Stimulated activated CD4-positive, alpha-beta T cell treated with anti-CD3 and anti-CD28 coated beads, Interleukin-12 subunit alpha, Interleukin-12 subunit beta, amount 100 ng/mL, for 24 hours (primary cell): Measurements from ENCODE around the gene SNCB.
A peak's percentile ranks its signal among the peaks of the same experiment; 100 is the strongest.

Source experiments
- DNase-seq, 2 experiments: peaks; one replicate each; pipeline ENCODE4 v3.0.0-alpha.2; 2020; ENCODE audit warnings: low read depth in 2 of 2

SNCB gene

DNA sequence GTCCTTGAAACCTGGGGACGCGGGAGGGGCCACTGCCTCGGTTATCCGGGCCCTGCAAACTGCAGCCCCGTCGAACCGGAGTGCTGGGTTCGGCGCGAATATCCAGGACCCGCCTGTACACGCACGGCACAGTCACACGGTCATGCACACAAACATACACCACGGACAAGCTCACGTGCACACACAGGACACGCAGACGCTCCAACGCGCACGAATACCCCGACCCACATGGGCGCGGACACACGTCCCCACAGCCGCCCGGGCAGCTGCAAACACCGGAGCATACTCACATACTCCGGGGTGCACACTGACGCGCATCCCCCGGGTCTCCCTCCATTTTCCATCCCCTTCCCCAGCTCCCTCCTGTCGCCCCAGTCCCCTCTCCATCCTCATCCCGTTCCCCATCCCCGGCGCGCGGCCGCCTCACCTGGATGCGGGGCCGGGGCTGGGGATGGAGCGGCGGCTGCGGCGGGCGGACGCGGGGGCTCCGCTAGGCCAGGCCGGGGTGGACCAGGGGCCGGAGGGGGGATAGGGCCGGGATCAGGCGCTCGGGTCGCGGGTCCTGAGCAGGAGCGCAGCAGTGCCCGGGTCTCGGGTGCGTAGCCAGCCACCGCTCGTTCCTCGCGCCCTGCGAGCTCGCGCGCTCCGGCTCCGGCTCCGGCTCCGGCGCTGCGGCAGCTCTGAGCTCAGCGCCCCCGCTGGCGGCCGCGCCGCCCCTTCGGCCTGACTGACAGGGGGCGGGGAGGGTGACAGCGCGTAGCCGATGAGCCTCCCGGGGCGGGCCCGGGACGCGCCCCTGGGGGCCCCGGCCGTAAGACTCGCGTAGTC lies at the start of gene SNCB, which contains the start of gene EIF4E1B:
SNCB (minus strand) TSS at position 682 of the 828 bp plus-strand sequence. CDS start 880 bp downstream, outside the sequence.
EIF4E1B (plus strand) TSS at position 823 of the 828 bp plus-strand sequence. CDS start 12,113 bp downstream, outside the sequence.
- peak in 1 of 2 experiments; percentile 54 for DNase-seq

DNA sequence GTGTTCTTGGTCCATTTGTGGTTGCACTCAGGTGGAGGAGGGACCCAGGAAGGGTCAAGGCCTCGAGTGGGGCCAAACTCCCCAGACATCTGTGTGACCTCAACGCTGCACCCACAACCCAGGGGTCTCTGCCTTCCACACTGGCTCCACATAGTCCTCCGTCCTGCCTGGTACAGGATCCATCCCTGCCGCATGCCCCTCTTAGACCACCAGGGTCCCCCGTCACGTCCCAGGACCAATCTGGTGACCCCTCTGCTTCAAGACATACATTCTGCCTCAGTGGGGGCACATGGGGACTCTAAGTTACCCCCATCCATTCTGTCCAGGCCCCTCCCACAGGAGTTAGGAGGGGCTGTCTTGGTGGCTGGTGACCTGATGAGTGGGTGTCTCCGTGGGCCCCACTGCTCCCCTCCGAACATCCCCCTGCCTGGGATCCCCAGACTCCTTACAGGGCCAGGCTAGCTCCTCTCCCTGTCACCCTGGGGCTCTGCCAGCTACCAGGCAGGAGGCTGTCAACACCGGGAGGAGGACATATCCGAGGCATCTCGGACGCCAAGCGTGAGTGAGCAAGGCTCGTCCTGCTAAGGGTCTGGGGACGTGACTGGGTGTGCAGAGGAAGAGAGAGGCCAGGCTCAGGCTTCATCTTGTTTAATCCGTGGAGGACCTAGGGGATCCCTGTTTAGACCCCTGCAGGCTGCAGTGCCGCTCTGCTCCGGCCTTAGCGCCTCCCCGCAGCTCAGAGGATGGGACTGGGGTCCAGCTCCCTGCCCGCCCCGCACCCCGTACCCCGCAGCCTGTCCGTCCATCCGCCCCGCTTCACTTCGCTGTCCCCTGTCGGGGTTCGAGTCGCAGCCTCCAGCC lies 49.3 kb upstream of the SNCB start:
- no peak for DNase-seq

DNA sequence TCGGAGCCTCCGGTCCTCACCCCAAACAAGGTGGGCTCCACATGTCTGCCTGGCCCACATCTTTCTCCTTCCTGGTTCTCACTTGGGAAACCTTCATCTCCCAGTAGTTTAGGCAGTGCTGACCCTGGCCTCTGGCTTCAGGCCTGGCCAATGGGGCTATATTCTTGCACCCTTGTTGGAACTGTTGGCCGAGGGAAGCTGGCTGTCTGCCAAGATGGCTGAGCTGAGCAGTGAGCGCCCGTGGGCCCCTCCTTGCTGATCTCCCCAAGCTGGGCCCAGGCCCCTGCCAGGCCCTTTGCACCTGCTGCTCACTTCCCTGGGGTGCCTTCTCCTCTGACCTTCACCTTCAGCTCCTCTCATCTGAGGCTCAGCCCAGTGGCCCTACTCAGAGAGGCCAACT lies 48.2 kb upstream of the SNCB start:
- DNase-seq, result no peak

DNA sequence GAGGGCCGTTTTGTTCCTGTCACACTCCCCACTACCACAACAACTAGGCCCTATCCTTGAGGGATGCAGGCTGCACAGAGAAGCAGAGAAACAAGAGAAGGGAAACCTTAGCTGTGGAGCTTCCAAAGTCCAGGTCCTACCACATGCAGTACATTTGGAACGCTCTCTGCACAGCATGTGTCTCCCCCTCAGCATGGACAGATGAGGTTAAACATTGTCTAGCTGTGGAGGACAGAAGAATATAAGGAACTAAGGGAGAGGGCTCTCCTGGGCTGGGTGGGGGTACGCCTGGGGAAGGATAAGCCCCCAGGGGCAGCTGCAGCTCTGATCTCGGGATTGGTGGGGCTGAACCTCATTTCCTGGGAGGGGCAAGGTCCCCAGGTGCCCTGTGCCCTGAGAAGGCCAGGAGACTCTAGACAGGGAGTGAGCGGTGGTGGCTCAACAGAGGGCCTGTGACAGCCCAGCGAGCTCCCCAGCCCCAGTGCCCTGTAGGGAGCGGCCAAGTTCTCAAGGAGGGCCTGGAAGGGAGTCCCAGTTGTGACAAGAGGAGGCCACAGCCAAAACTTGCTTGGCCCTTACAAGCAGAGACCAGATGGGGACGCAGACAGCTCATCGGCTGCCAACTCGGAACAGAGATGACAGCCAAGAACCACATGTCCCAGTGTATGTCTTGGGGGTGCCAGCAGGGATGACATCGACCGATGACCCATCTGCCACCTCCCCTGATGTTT lies 47.0 kb upstream of the SNCB start:
- DNase-seq, result no peak

DNA sequence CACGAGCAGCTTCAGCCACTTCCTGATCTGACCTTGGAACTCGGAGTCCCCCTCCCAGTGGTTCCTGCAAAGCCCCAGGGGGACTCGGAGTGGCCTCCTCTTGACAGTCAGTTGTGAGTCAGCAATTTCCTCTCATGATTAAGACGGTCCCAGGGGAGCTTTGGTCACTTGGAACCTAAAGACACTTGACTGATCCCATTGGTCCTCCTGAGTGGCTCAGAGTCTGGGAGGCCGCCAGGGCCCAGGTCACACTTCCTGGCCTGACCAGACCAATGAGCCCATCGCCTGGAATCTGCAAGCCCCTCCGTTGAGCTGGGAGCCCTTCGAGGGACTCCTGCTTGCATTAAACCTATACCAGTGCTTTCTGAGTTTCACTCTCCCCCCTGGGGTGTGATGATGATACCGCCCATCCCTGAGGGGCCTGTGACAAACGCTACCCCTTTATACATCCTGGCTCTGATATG lies 46.1 kb upstream of the SNCB start:
- DNase-seq, result no peak

DNA sequence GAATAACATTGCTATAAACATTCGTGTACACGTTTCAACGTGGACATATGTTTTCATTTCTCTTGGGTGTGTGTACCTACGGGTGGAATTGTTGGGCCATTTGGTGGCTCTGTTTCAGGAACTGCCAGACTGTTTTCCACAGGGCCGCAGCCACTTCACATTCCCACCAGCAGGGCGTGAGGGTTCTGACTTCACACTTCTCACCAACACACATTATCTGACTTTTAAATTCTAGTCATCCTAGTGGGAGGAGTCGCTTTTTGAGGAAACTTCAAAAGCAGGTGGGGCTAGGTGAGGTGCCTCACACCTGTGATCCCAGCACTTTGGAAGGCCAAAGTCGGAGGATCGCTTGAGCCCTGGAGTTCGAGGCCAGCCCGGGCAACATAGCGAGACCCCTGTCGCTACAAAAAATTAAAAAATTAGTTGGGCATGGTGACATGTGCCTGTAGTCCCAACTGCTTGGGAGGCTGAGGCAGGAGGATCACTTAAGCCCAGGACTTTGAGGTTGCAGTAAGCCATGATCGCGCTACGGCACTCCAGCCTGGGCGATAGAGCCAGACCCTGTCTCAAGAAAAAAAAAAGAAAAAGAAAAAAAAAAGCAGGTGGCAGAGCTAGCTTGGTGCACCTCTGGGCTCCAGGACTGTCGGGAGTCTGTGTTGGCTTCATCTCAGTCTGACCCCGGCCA lies 45.5 kb upstream of the SNCB start:
- no peak for DNase-seq

DNA sequence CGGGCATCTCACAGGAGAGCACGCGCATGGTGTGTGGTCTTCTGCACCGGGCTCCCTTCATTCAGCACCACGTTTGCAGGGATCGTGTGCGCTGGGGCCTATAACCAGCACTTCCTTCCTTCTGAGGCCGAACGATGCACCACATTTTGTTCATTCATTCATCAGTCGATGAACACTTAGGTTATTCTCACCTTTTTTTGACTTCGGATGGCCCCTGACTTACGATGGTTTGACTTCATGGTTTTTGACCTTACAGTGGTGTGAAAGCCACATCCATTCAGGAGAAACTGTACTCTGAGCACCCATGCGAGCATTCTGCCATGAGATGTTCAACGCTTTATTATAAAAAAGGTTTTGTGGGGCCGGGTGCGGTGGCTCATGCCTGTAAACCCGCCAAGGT lies 44.5 kb upstream of the SNCB start:
- DNase-seq, result no peak

DNA sequence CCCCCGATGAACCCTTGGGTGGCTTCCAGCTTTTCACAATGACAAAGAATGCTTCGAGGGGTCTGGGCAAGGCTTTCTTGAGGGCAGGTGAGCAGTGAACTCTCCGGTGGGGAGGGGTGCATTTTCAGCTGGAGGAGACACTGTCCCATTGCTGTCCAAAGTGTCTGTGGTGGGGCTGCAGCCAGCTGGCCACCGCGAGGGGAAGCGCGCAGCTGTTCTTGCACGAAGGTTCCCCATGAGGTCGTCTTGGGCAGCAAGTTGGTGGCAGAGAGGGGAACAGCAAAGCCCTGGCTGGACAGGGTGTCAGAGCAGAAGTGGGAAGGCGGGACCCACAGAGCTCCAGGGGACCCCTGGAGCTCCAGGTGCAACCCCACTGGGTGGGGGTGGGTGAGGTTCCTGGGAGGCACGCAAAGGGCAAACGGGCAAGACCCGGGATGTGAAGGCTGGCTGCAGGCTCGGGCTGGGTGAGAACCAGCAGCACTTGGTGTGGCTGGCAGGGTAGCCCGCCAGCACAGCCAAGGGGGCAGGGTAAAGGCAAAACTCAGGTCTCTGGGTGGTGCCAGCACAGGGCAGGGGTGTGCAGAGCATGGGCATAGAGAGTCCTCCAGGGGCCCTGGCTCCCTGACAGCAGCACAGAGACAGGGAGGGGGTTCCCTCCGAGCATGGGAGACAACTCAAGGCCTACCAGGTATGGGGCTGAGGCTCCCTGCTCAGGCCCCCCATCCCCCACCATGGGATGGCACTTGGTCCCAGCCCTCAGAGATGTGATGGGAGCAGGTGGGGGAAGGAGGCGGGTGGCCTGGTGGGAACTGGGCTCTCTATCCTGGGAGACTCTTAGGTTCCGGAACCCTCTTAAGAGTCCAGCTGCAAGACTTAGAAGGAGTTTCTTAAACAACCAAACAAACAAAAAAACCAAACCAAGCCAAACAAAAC lies 43.6 kb upstream of the SNCB start:
- DNase-seq, result no peak

DNA sequence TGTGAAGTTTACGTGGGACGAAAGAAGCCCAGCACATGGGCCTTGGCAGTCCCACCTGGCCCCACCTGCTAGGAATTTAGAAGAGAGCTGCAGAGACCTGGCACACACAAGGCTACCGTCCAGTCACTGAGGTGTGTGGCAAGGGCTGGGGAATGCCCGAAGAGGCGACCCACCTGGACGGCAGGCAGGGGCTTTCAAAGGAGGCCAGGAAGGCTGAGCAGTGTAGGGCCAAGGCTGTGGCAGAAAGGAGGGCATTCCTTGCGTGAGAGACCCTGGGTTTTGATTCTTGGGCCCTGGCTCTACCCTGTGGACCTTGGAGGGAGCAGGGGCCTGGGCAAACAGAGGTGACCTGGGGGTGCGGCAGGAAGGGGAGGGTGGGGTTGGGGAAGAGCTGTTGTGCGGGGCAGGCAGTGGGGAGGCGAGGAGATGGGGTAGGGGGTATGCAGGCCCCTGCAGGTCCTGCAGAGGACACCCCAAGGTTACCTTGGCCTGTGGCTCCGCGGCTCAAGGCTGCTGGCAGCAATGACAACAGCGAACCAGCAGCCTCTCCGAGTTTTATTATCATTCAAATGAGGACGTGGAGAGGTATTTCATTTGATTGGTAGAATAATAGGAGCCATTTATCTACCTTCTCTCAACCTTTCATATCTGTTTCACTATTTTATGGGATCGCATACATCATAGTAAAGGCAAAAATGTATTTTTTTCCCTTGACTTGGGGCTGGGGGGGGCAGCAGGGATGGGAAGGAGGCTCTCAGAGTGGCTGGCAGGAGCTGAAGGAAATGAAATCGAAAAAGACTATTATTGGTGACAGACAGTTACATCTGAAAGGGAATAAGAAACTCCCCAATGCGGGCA lies 41.8 kb upstream of the SNCB start:
- no peak for DNase-seq

DNA sequence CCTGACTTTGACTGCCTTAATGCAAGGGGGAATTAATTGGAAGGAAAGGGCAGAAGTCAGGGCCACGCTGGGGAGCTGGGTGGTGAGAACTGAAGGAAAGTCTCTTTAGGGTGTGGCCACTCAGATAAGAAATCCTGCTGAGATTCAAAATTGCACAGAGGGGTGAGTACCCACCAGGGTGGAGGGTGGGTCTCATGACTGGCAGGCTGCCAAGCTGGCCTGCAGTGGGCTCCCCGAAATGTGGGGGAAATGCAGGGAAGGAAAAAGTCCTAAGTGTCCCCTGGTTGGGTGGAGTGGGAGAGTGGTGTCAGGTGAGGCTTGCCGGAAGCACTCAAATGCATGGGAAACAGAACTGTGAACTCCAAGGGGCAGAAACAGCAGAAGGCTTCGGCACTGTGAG lies 41.1 kb upstream of the SNCB start:
- DNase-seq, result no peak

DNA sequence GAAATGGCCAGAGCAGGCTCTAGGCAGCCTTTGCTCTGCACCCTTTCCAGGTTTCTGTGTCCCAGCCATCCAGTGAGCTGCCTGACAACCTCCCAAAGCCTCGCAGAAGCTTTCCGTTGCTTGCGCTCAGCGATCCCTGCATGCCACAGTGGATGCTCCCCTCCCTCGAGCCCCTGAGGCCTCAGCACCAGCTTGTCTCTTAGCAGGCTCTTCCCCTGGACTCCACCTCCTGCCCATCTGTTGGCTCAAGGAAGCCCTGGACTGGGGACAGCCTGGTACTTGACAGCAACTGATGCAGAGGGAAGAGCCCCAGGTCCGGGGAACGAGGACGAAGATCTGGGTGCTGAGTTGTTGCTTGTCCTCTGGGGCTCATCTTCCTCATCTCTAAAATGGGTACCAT lies 40.1 kb upstream of the SNCB start:
- no peak for DNase-seq

DNA sequence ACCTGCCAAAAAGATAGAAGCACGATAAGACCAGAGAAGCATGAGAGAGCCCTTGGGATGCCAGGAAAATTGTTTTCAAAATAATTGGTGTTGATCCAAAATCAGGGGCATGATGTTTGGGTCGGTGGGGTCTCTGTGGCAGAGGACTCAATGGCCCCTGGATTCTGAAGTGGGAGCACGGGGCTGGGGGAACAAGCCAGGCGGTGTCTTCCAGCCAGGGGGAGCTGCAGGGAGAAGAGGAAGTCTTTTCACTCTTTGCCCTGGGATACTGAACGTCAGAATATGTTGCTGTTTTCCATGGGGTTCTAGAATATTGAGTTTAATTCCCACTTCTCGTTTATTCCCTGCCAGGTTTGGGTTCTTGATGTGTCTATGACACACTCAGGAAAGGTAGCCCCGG lies 37.3 kb upstream of the SNCB start:
- no peak for DNase-seq

DNA sequence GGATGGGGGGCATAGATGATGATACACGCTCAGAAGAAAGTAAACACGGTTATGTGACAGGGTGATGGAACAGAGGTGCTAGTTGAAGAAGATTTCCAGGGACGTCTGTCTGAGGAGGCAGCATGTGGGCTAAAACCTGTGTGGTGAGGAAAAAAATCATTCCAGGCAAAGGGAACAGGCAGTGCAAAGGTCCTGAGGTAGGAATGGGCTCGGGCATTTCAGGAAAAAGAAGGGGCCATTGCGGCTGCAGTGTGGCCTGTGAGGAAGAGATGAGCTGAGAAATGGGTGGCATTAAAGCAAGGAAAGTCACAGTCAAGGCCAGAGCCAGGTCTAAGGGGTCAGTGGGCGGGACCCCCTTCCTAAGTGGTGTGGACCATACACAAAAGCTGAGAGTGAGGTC lies 35.2 kb upstream of the SNCB start:
- DNase-seq, result no peak

DNA sequence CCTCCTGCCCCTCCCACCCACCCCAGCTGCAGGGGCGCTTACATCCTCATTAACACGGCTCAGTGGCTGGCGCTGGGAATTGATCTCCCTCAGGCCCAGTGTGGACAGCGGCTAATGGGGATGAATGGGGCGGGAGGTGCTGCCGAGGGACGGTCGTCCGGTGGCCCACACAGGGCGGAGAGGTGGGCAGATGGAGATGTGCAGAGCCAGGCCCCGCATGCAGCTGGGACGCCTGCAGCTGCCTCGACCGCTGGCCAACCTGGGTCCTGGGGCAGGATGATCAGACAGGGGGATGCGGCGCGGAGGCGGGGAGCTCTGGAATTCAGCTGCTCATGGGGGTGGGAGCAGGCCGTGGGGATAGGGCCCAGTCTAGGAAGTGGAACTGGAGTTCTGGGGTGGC lies 34.6 kb upstream of the SNCB start:
- no peak for DNase-seq

DNA sequence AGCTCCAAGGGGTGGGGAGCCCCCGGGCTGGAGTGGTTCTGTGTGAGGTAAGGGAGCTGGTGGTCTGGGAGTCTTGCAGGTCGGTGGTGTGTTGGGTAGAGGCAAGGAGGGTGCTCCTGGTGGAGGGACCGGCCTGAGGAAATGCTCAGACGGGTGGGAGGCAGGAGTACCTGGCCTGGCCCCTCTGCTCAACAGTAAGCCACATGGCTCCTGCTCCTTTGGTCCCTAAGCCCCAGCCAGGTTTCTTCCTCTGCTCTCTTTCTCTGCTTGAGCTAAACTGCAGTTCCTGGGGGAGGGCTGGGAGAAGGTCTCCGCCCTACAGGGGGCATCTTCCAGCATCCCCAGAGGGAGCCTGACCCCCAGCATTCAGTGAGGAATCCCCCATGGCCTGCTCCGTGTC lies 34.1 kb upstream of the SNCB start:
- DNase-seq, result no peak

DNA sequence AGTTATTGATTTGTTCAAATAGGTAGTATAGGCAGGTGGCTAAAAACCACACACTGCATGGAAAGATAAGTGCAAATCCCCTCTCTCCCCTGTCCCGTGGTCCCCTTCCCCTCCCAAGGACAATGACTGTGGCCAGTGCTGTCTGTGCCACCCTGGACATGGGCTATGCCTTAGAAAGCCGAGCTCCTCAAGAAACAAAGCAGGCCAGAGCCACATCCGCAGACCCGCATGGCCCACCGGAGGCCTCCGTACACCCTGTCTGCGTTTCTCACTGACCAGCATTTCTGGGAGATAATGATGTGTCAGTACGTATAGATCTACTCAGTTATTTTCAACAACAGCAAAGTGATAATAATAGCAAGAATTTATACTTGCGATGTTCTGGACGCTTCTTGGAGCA lies 33.2 kb upstream of the SNCB start:
- DNase-seq, result no peak

DNA sequence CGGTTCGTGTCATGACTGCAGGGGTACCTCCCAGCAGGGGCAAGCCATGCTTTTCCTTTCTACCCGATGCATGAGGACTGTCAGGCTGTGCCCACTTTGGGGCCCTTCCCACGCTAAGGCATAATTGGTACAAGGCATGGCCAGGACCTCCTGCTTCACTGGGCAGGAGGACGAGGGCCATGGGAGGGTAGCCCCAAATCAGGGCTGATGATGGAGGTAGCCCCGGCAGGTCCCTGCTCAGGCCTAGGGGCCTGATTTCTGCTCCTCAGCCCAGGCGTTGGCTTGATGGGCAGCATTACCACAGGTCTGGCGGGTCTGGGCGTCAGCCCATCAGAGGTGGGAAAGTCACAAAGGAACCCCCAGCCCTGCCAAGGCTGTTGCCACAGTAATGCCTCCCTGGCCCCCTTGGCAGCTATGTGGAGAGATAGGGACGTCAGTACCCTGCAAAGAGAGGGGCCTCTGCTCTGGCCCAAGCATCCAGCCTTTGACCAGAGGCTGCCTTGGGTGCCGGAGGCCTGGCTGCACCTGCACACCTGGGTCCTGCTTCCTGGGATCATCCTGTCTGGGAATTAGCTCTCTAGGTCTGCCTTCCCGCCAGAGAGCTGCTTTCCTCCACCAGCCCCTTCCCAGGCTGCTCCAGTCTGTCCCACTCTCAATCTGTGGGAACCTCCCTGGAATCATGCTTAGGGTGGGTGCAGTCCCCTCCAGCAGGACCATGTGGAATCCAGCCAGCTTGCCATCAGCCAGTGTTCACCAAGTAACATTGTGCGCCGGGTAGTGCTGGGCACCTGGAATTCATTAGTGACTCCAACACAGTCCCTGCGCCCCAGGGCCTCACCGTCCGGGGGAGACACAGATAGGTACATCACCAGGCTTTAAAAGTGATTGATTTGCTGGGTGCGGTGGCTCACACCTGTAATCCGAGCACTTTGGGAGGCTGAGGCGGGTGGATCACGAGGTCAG lies 32.3 kb upstream of the SNCB start:
- DNase-seq, result no peak

DNA sequence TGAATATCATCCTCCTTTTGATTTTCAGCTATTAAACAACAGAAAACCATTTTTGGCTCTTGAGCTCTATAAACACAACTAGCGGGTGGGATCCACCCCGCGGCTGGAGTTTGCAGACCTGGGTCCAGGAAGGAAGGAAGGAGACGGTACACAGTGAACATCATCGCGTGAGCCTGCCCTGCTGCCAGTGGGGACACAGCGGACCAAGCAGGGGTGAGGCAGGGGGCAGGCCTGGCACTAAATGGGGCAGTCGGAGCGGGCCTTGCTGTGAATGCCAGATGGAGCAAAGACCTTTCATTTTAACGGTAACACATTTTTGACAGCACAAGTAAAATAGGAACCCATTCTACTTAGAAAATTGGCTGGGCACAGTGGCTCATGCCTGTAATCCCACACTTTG lies 31.3 kb upstream of the SNCB start:
- DNase-seq, result no peak
